Breast epithelium (tissue), 4 donors: ENCODE measurements around the gene KRTAP1-1. TPM values are rescaled to one million over a fixed set of nuclear protein-coding genes. Genes with fewer than 3 reads are reported as not detected.
"Not testable (repeated sequence)": the region's sequence is repeated elsewhere in the genome, so short reads cannot be mapped to it uniquely, and the experiment has no call there.

Experiments used
- DNase-seq, 2 donors: peaks; one replicate each; pipeline ENCODE4 v3.0.0-alpha.2; 2019; ENCODE audit warnings: low spot score in 2 of 2
- H3K27ac ChIP-seq, 2 donors: fragments of 200-600 bp; sonication (generic) in 1 of 2; one replicate each; pipeline ENCODE4 v1.5.1; 2016 to 2019; ENCODE audit warnings: mild to moderate bottlenecking in 1 of 2
- H3K27me3 ChIP-seq, 2 donors: fragments of 200-600 bp; sonication (generic) in 1 of 2; one replicate each; pipeline versions ENCODE4 v1.5.1 to v1.6.0; 2017 to 2019; ENCODE audit warnings: control low read depth in 1 of 2, mild to moderate bottlenecking in 1 of 2
- H3K36me3 ChIP-seq: fragments of 200-600 bp; one replicate; pipeline ENCODE4 v1.5.1; 2019
- H3K4me1 ChIP-seq, 2 donors: fragments of 200-600 bp; sonication (generic); one replicate each; pipeline ENCODE4 v1.5.1; 2016 to 2019; ENCODE audit warnings: control low read depth in 1 of 2
- H3K4me3 ChIP-seq, 3 donors: fragments of 200-600 bp; sonication (generic); 1 replicate in 2 of 3; 2 replicates in 1 of 3; pipeline ENCODE4 v1.5.1; 2016 to 2019; ENCODE audit warnings: mild to moderate bottlenecking in 3 of 3, moderate library complexity in 2 of 3
- H3K9me3 ChIP-seq, 2 donors: fragments of 200-600 bp; sonication (generic) in 1 of 2; one replicate each; pipeline ENCODE4 v1.5.1; 2016 to 2019; ENCODE audit warnings: control low read depth in 1 of 2
- CTCF ChIP-seq, 3 donors: fragments of 450-650 bp; IDR thresholded peaks; one replicate each; pipeline ENCODE4 v1.5.1; 2016 to 2017; ENCODE audit warnings: antibody characterized with exemption in 3 of 3, mild to moderate bottlenecking in 3 of 3, moderate library complexity in 3 of 3
- POLR2A ChIP-seq: fragments of 450-650 bp; IDR thresholded peaks from one replicate; pipeline ENCODE4 v1.6.1; 2016; ENCODE audit warnings: antibody characterized with exemption, mild to moderate bottlenecking, moderate library complexity
- POLR2AphosphoS5 ChIP-seq, 3 donors: sonication (generic); formaldehyde crosslinking; IDR thresholded peaks; one replicate each; pipeline ENCODE4 v1.6.1; 2017; ENCODE audit warnings: antibody characterized with exemption in 3 of 3
- intact Hi-C: fragments of 100-400 bp; cut with DNase I; formaldehyde crosslinking; loops from one replicate; pipeline ENCODE4 v1.15.1; 2023; ENCODE audit warnings: low total_unique reads
- total RNA-seq, 3 donors: library from RNA; depleted of rRNA; stranded (reverse); fragments of >200 nt; gene quantifications; one replicate each; pipeline ENCODE4 v1.1.0, GENCODE V29; 2016

Gene KRTAP1-1
- total RNA-seq, 3 donors from 2014 or later, result not detected

- no peaks in the 10 kb centered on the region for H3K36me3 ChIP-seq
- no peak for TF ChIP-seq POLR2A
- no peak for TF ChIP-seq CTCF (IDR thresholded peaks at IDR 0.05)
- TF ChIP-seq POLR2AphosphoS5 (IDR thresholded peaks at IDR 0.05), result no peak
- H3K4me1 ChIP-seq, result no peaks in the 10 kb centered on the region
- no peak for DNase-seq
- H3K4me3 ChIP-seq, result no peak overlapping the region
- H3K9me3 ChIP-seq, result no peaks in the 10 kb centered on the region
- no peak overlapping the region for H3K27ac ChIP-seq
- intact Hi-C loops, result no loop called here
- no peaks in the 10 kb centered on the region for H3K27me3 ChIP-seq
Observed at GRCh38 chr17:41064301-41064700, 23.1 kb upstream of the KRTAP1-1 start.

- intact Hi-C loops, result no loop called here
- Histone ChIP-seq H3K4me3 (no peak overlapping the region), H3K9me3 (no peaks in the 10 kb centered on the region), H3K27me3 (no peaks in the 10 kb centered on the region), H3K36me3 (no peaks in the 10 kb centered on the region), H3K27ac (no peak overlapping the region), H3K4me1 (no peaks in the 10 kb centered on the region)
- TF ChIP-seq POLR2AphosphoS5 (IDR thresholded peaks at IDR 0.05), result no peak
- TF ChIP-seq CTCF (IDR thresholded peaks at IDR 0.05), result no peak
- no peak for TF ChIP-seq POLR2A
- no peak for DNase-seq
Observed at GRCh38 chr17:41063449-41063848, 22.2 kb upstream of the KRTAP1-1 start.

DNA sequence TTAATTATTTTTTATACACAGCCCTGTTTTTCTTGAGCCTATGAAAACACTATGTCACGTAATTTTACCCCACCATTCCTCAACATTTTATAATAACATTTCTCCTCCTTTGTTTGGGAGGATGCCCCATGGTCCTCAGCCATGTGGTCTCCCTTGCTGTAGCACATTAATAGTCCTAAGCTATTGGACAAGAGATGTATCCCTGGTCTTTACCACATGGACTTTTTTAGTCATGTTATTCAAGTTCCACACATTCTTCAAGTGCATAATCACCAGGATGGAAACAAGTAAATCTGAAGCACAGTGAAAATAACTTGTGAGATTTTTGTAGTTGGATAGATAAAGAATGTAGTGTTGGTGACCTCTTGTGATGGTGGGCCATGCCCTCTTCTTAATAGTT, 20.7 kb upstream of the KRTAP1-1 start:
- no peak overlapping the region for H3K4me3 ChIP-seq
- peak overlapping the region in 1 of 2 donors; percentile 25 for H3K27ac ChIP-seq
- no peak for DNase-seq
- H3K4me1 ChIP-seq, result no peaks in the 10 kb centered on the region
- no peaks in the 10 kb centered on the region for H3K27me3 ChIP-seq
- H3K9me3 ChIP-seq, result no peaks in the 10 kb centered on the region
- intact Hi-C loops, result no loop called here
- no peaks in the 10 kb centered on the region for H3K36me3 ChIP-seq
- TF ChIP-seq CTCF (IDR thresholded peaks at IDR 0.05), result no peak
- TF ChIP-seq POLR2AphosphoS5 (IDR thresholded peaks at IDR 0.05), result no peak
- TF ChIP-seq POLR2A, result no peak

DNA sequence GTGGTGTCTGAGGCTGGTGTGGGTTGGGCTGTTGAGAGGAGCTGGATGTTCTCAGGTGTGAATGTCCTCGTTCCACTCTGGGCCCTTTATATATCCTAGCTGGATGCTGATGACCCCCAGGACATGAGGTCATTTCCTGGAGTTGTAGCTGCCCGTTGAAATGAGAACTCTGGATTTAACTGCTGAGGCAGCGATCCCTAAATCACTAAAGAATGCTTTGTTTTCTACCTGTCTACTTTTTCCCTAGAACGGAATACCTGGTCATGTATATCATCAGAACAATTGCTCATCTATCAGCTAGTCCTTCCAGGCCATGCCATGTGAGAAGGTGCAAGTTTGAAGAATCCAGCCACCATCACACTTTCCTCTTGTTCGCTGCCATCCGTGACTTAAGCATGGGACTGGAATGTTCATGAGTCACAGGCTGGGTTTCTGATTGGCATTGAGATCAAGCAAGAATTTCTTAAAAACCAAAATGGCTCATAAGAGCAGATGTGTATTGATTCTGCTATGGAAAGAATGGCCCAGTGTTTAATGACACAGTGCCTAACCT, 18.9 kb upstream of the KRTAP1-1 start, which contains the start of gene KRTAP2-3:
Gene KRTAP2-3, minus strand, starts transcription at position 63 of the 553 bp plus-strand sequence. CDS start 64 bp downstream, outside the sequence.
- Histone ChIP-seq H3K27ac (no peak within 1 kb of the TSS), H3K4me3 (no peak within 1 kb of the TSS), H3K36me3 (no peaks in the 10 kb centered on the region), H3K9me3 (no peaks in the 10 kb centered on the region), H3K27me3 (no peaks in the 10 kb centered on the region), H3K4me1 (no peaks in the 10 kb centered on the region)
- intact Hi-C loops, result no loop called here
- no peak for TF ChIP-seq POLR2AphosphoS5 (IDR thresholded peaks at IDR 0.05)
- no peak for TF ChIP-seq POLR2A
- TF ChIP-seq CTCF (IDR thresholded peaks at IDR 0.05), result no peak
- DNase-seq, result no peak

GRCh38 chr17:41059276-41060051, 18.2 kb upstream of the KRTAP1-1 start:
- not testable (repeated sequence) for H3K9me3 ChIP-seq, DNase-seq, H3K27ac ChIP-seq, H3K4me3 ChIP-seq, H3K4me1 ChIP-seq, H3K27me3 ChIP-seq, H3K36me3 ChIP-seq
- intact Hi-C loops, result loop anchor here (2.0 kb wide), 1 partner anchor 33 kb away; no protein-coding TSS in a partner anchor
